ENCODE data around the gene GRK1. TPM values are rescaled to one million over a fixed set of nuclear protein-coding genes. Genes with fewer than 3 reads are reported as not detected.

GRK1 gene
- total RNA-seq, 2 experiments from 2014 or later = not detected

DNA sequence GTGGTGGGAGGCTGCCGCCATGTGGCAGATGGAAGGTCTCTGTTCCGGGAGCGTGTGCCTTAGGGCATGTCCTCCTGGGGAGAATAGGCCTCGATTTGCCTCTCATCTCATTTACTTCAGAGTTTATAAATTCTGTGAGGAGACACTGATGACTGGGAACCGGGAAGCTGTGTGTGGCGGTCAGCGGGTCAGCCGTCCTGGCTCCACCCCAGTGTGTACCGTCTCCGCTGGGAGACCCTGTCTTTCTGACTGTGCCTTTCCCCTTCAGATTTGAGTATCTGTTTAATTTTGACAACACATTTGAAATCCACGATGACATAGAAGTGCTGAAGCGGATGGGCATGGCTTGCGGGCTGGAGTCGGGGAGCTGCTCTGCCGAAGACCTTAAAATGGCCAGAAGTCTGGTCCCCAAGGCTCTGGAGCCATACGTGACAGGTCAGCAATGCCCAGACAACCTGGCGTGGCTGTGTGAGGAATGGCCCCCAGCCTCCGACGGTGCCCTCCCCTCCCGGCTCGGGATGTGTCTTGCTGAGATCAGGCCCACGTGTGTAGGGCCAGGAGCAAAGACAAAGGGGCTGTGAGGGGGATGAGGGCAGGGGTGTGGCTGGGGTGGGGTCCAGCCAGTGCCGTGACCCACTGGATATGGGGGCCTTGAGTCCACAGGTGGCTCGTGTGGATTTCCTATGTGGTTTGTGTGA is 30.6 kb upstream of the GRK1 start:
- H3K79me2 ChIP-seq (ENCODE audit: insufficient read depth, low read depth, low read length) = no peaks in the 10 kb centered on the region
- peaks cover 82% of the 10 kb centered on the region for H3K36me3 ChIP-seq (ENCODE audit: insufficient read depth, low read length)
- H3K27ac ChIP-seq (ENCODE audit: low read depth, low read length, poor library complexity, severe bottlenecking) = no peak overlapping the region
- ChIA-PET POLR2A (no interaction called here), CTCF (ENCODE audit: unreplicated experiment) (no interaction called here)
- H2AFZ ChIP-seq (ENCODE audit: low read length) = no peak overlapping the region
- no peaks in the 10 kb centered on the region for H3K9me3 ChIP-seq (ENCODE audit: low read length)
- no TSS peak for BruUV-seq (replicated peaks)
- intact Hi-C loops (cut with micrococcal nuclease; ENCODE audit: unreplicated experiment) = no loop called here
- H3K4me1 ChIP-seq (ENCODE audit: insufficient read depth, low read length, poor library complexity, severe bottlenecking) = no peaks in the 10 kb centered on the region
- H4K20me1 ChIP-seq (ENCODE audit: insufficient read depth, low read length) = no peaks in the 10 kb centered on the region
- H3K9me2 ChIP-seq (ENCODE audit: insufficient read depth, low read length) = no peaks in the 10 kb centered on the region
- TF ChIP-seq, protein P1, sequence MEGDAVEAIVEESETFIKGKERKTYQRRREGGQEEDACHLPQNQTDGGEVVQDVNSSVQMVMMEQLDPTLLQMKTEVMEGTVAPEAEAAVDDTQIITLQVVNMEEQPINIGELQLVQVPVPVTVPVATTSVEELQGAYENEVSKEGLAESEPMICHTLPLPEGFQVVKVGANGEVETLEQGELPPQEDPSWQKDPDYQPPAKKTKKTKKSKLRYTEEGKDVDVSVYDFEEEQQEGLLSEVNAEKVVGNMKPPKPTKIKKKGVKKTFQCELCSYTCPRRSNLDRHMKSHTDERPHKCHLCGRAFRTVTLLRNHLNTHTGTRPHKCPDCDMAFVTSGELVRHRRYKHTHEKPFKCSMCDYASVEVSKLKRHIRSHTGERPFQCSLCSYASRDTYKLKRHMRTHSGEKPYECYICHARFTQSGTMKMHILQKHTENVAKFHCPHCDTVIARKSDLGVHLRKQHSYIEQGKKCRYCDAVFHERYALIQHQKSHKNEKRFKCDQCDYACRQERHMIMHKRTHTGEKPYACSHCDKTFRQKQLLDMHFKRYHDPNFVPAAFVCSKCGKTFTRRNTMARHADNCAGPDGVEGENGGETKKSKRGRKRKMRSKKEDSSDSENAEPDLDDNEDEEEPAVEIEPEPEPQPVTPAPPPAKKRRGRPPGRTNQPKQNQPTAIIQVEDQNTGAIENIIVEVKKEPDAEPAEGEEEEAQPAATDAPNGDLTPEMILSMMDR (conservative IDR thresholded peaks at IDR 0.05; ENCODE audit: low read length) = no peak
- no peak for TF ChIP-seq EZH2phosphoT487 (IDR thresholded peaks at IDR 0.05; ENCODE audit: borderline replicate concordance, low read depth, low read length)
- H3K4me3 ChIP-seq (ENCODE audit: low read depth, low read length, poor library complexity, severe bottlenecking) = no peak overlapping the region
- DNase-seq (ENCODE audit: low spot score) = no peak
- no peak overlapping the region for H3K4me2 ChIP-seq (ENCODE audit: low read length)

DNA sequence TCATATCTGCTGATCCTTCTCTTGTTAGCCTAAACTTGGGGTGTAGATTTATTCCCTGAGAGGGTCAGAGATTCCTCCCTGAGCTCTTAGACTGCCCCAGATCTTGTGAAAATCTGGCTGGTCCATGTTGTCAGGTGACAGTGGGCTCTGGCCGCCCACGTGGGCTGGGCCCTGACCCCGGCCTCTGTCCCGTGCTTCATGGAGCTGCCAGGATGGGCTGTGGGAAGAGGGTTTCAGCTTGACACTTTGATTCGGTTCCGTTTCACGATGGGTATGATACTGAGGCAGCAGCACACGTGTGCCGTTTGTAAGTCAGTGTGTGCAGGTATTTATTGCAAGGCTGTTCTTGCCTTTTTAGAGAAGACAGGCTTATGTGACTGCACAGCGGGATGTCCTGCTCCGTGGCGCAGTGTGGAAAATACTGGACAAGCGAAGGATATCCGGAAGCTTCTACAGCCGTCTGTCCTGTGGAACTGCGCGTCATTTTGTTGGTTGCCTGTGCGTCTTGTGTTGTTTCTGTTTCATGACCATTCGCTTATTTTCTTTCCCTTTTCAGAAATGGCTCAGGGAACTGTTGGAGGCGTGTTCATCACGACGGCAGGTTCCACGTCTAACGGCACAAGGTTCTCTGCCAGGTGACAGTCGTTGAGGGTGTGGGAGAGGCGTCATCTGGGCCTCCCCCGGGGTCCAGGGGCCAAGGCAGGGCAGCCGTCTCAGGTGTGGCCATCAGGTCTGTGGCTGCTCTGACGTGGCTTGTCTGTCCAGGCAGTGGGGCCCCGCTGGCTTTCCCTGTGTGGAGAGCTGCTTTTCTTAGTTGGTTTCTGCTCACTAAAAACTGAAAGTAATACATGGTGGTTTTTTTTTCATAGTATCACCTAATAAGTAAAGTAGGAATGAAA is 29.5 kb upstream of the GRK1 start:
- intact Hi-C loops (cut with micrococcal nuclease; ENCODE audit: unreplicated experiment) = no loop called here
- ChIA-PET POLR2A (no interaction called here), CTCF (ENCODE audit: unreplicated experiment) (no interaction called here)
- Histone ChIP-seq H2AFZ (ENCODE audit: low read length) (no peak overlapping the region), H4K20me1 (ENCODE audit: insufficient read depth, low read length) (no peaks in the 10 kb centered on the region), H3K4me3 (ENCODE audit: low read depth, low read length, poor library complexity, severe bottlenecking) (no peak overlapping the region), H3K9me3 (ENCODE audit: low read length) (no peaks in the 10 kb centered on the region), H3K4me1 (ENCODE audit: insufficient read depth, low read length, poor library complexity, severe bottlenecking) (no peaks in the 10 kb centered on the region), H3K79me2 (ENCODE audit: insufficient read depth, low read depth, low read length) (no peaks in the 10 kb centered on the region), H3K36me3 (ENCODE audit: insufficient read depth, low read length) (peaks cover 79% of the 10 kb centered on the region), H3K4me2 (ENCODE audit: low read length) (no peak overlapping the region), H3K9me2 (ENCODE audit: insufficient read depth, low read length) (no peaks in the 10 kb centered on the region), H3K27ac (ENCODE audit: low read depth, low read length, poor library complexity, severe bottlenecking) (no peak overlapping the region)
- TF ChIP-seq, protein P1 (conservative IDR thresholded peaks at IDR 0.05; ENCODE audit: low read length) = no peak
- TF ChIP-seq EZH2phosphoT487 (IDR thresholded peaks at IDR 0.05; ENCODE audit: borderline replicate concordance, low read depth, low read length) = no peak
- no peak for DNase-seq (ENCODE audit: low spot score)
- no TSS peak for BruUV-seq (replicated peaks)
